Spleen (tissue), 11 donors: Measurements from ENCODE around the gene MRPL36. TPM values are rescaled to one million over a fixed set of nuclear protein-coding genes. Genes with fewer than 3 reads are reported as not detected.

Experiments
- DNase-seq: peaks from one replicate; pipeline ENCODE4 v3.0.0-alpha.2; 2020
- H3K27ac ChIP-seq, 8 donors: fragments of 200-600 bp; sonication (generic) in 7 of 8; 1 replicate in 4 of 8; 2 replicates in 4 of 8; pipeline versions ENCODE4 v1.5.0 to v1.8.0; 2016 to 2021; ENCODE audit warnings: inconsistent platforms in 4 of 8, mild to moderate bottlenecking in 4 of 8, moderate library complexity in 1 of 8
- H3K27me3 ChIP-seq, 7 donors: fragments of 200-600 bp; sonication (generic) in 6 of 7; replicated peaks in 1 of 7; 1 replicate in 4 of 7; 2 replicates in 3 of 7; pipeline versions ENCODE4 v1.5.0 to v1.8.0; 2016 to 2021; ENCODE audit warnings: inconsistent platforms in 3 of 7, mild to moderate bottlenecking in 1 of 7
- H3K36me3 ChIP-seq, 6 donors: fragments of 200-600 bp; sonication (generic) in 5 of 6; 1 replicate in 4 of 6; 2 replicates in 2 of 6; pipeline versions ENCODE4 v1.5.0 to v1.8.0; 2016 to 2021; ENCODE audit warnings: inconsistent platforms in 2 of 6
- H3K4me1 ChIP-seq, 6 donors: fragments of 200-600 bp; sonication (generic) in 5 of 6; 1 replicate in 3 of 6; 2 replicates in 3 of 6; pipeline versions ENCODE4 v1.5.0 to v1.8.0; 2016 to 2021; ENCODE audit warnings: inconsistent platforms in 3 of 6
- H3K4me3 ChIP-seq, 8 donors: fragments of 200-600 bp; sonication (generic) in 7 of 8; 1 replicate in 4 of 8; 2 replicates in 4 of 8; pipeline versions ENCODE4 v1.5.0 to v1.8.0; 2016 to 2021; ENCODE audit warnings: inconsistent platforms in 4 of 8, mild to moderate bottlenecking in 4 of 8, moderate library complexity in 2 of 8
- H3K9me3 ChIP-seq, 8 donors: fragments of 200-600 bp; sonication (generic) in 7 of 8; 1 replicate in 4 of 8; 2 replicates in 4 of 8; pipeline versions ENCODE4 v1.5.0 to v1.8.0; 2016 to 2021; ENCODE audit warnings: inconsistent platforms in 4 of 8
- CTCF ChIP-seq, 11 experiments: fragments of 200-600 bp in 7 of 11; fragments of 450-650 bp in 4 of 11; sonication (generic) in 4 of 11; IDR thresholded peaks in 8 of 11; conservative IDR thresholded peaks in 3 of 11; 1 replicate in 7 of 11; 2 replicates in 4 of 11; pipeline versions ENCODE4 v1.4.0 to v1.8.0; 2016 to 2021; ENCODE audit warnings: antibody characterized with exemption in 11 of 11, inconsistent platforms in 4 of 11, mild to moderate bottlenecking in 1 of 11
- POLR2A ChIP-seq, 3 donors: fragments of 450-650 bp; IDR thresholded peaks; one replicate each; pipeline ENCODE4 v1.5.1; 2017; ENCODE audit warnings: antibody characterized with exemption in 3 of 3, mild to moderate bottlenecking in 1 of 3
- POLR2AphosphoS5 ChIP-seq, 3 donors: sonication (generic); formaldehyde crosslinking; IDR thresholded peaks; one replicate each; pipeline ENCODE4 v1.5.1; 2017; ENCODE audit warnings: antibody characterized with exemption in 3 of 3
- WGBS, 5 donors: extraction: QIAGEN DNeasy Blood & Tissue Kit in 3 of 5; methylation state at CpG; one replicate each; pipeline versions ENCODE4 v1.1.5 to v1.1.7; 2013 to 2018; 5-methylcytosine and 5-hydroxymethylcytosine counted together
- intact Hi-C: fragments of 100-400 bp; cut with DNase I; formaldehyde crosslinking; loops from one replicate; pipeline ENCODE4 v1.15.0; 2023; ENCODE audit warnings: low total_unique reads
- polyA plus RNA-seq, 3 donors: library from polyadenylated mRNA; stranded (reverse); fragments of 200-250 nt; gene quantifications; one replicate each; pipeline ENCODE4 v1.2.1, GENCODE V29; 2013
- total RNA-seq, 7 donors: library from RNA; depleted of rRNA in 3 of 7; stranded (reverse); fragments of >200 nt in 3 of 7; fragmentation: NEBNext Ultra II Directional in 4 of 7; extraction: Animal tissue kit (Norgen Biotek cat#: 25700) in 4 of 7; gene quantifications; one replicate each; pipeline versions ENCODE4 v1.1.0 to v1.2.1, GENCODE V29; 2016 to 2021
- donor health status: healthy with polysubstance abuse.
- donor health status: DM: no; HTN: no; CAD: no; lungs with moderate emphysema.
- donor health status: DM: no; HTN: no; CAD: no.
- donor health status: Bipolar disorder and iron deficiency.
- donor health status: healthy.
- donor health status: DM: no; HTN: no; CAD: no.
- donor health status: DM: yes; HTN: yes; CAD: no.

Gene MRPL36
- total and polyA plus RNA-seq, 10 donors, result 20.3 to 77.3 (median 35.9) TPM

- intact Hi-C loops, result no loop called here
- 72 to 77% (median 75%) methylated on average over 14 of the region's 14 CpGs for WGBS, 5 donors
- DNase-seq, result no peak
- no peaks in the 10 kb centered on the region for H3K36me3 ChIP-seq
- H3K4me3 ChIP-seq, result no peak overlapping the region
- H3K4me1 ChIP-seq, result no peaks in the 10 kb centered on the region
- TF ChIP-seq CTCF (IDR thresholded peaks at IDR 0.05 in 8 of 11, conservative IDR thresholded peaks at IDR 0.05 in 3 of 11) (no peak), POLR2A (IDR thresholded peaks at IDR 0.05) (no peak), POLR2AphosphoS5 (IDR thresholded peaks at IDR 0.05) (no peak)
- no peak overlapping the region for H3K27ac ChIP-seq
- H3K9me3 ChIP-seq, result no peaks in the 10 kb centered on the region
- H3K27me3 ChIP-seq, result peaks cover 0 to 32% (median 0%) of the 10 kb centered on the region in 7 donors
Measured at GRCh38 chr5:1755321-1755949, 44.2 kb downstream of the MRPL36 start.

- Histone ChIP-seq H3K27me3 (peaks cover 0 to 32% (median 0%) of the 10 kb centered on the region in 7 donors), H3K36me3 (no peaks in the 10 kb centered on the region), H3K9me3 (no peaks in the 10 kb centered on the region), H3K4me1 (no peaks in the 10 kb centered on the region), H3K27ac (no peak overlapping the region), H3K4me3 (no peak overlapping the region)
- TF ChIP-seq POLR2A (IDR thresholded peaks at IDR 0.05) (no peak), CTCF (IDR thresholded peaks at IDR 0.05 in 8 of 11, conservative IDR thresholded peaks at IDR 0.05 in 3 of 11) (no peak), POLR2AphosphoS5 (IDR thresholded peaks at IDR 0.05) (no peak)
- WGBS, 5 donors, result 75 to 85% (median 81%) methylated on average over 13 to 14 of the region's 14 CpGs
- no peak for DNase-seq
- intact Hi-C loops, result no loop called here
Measured at GRCh38 chr5:1754531-1755220, 45.0 kb downstream of the MRPL36 start.

- WGBS, 5 donors, result 71 to 86% (median 79%) methylated on average over 8 of the region's 8 CpGs
- no peaks in the 10 kb centered on the region for H3K9me3 ChIP-seq
- no peak for DNase-seq
- H3K36me3 ChIP-seq, result no peaks in the 10 kb centered on the region
- H3K4me1 ChIP-seq, result no peaks in the 10 kb centered on the region
- TF ChIP-seq POLR2AphosphoS5 (IDR thresholded peaks at IDR 0.05) (no peak), CTCF (IDR thresholded peaks at IDR 0.05 in 8 of 11, conservative IDR thresholded peaks at IDR 0.05 in 3 of 11) (no peak), POLR2A (IDR thresholded peaks at IDR 0.05) (no peak)
- H3K27me3 ChIP-seq, result peaks cover 0 to 32% (median 0%) of the 10 kb centered on the region in 7 donors
- no peak overlapping the region for H3K27ac ChIP-seq
- intact Hi-C loops, result no loop called here
- no peak overlapping the region for H3K4me3 ChIP-seq
Measured at GRCh38 chr5:1753490-1753889, 46.1 kb downstream of the MRPL36 start.

GRCh38 chr5:1752881-1753280 is 46.8 kb downstream of the MRPL36 start:
- intact Hi-C loops, result no loop called here
- no peaks in the 10 kb centered on the region for H3K36me3 ChIP-seq
- H3K27ac ChIP-seq, result no peak overlapping the region
- H3K4me3 ChIP-seq, result no peak overlapping the region
- peaks cover 0 to 37% (median 0%) of the 10 kb centered on the region in 7 donors for H3K27me3 ChIP-seq
- DNase-seq, result no peak
- no peaks in the 10 kb centered on the region for H3K4me1 ChIP-seq
- 76 to 86% (median 76%) methylated on average over 16 of the region's 16 CpGs for WGBS, 5 donors
- no peak for TF ChIP-seq POLR2AphosphoS5 (IDR thresholded peaks at IDR 0.05)
- no peak for TF ChIP-seq POLR2A (IDR thresholded peaks at IDR 0.05)
- TF ChIP-seq CTCF (IDR thresholded peaks at IDR 0.05 in 8 of 11, conservative IDR thresholded peaks at IDR 0.05 in 3 of 11), result no peak
- no peaks in the 10 kb centered on the region for H3K9me3 ChIP-seq
